DOHH2 (cell line): ENCODE measurements around the gene HDC.

Experiments used
- EZH2phosphoT487 ChIP-seq: fragments of 200-600 bp; sonication (generic); IDR thresholded peaks from 2 replicates; pipeline ENCODE4 v1.6.1; 2017; ENCODE audit warnings: borderline replicate concordance, mild to moderate bottlenecking, antibody characterized with exemption, low read length, moderate library complexity, mixed read lengths
- TF ChIP-seq, protein P1 (sequence below): fragments of 200-600 bp; sonication (generic); IDR thresholded peaks from one replicate; pipeline ENCODE4 v1.5.1; 2014; ENCODE audit warnings: antibody characterized with exemption, mild to moderate bottlenecking, low read depth, low read length; ENCODE audit not compliant: poor library complexity, severe bottlenecking

- TF ChIP-seq, protein P1, sequence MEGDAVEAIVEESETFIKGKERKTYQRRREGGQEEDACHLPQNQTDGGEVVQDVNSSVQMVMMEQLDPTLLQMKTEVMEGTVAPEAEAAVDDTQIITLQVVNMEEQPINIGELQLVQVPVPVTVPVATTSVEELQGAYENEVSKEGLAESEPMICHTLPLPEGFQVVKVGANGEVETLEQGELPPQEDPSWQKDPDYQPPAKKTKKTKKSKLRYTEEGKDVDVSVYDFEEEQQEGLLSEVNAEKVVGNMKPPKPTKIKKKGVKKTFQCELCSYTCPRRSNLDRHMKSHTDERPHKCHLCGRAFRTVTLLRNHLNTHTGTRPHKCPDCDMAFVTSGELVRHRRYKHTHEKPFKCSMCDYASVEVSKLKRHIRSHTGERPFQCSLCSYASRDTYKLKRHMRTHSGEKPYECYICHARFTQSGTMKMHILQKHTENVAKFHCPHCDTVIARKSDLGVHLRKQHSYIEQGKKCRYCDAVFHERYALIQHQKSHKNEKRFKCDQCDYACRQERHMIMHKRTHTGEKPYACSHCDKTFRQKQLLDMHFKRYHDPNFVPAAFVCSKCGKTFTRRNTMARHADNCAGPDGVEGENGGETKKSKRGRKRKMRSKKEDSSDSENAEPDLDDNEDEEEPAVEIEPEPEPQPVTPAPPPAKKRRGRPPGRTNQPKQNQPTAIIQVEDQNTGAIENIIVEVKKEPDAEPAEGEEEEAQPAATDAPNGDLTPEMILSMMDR = no peak
- no peak for TF ChIP-seq EZH2phosphoT487
These were observed 23.7 kb downstream of the HDC start for GRCh38 chr15:50241684-50242450.
